Cardiac muscle cell (in vitro differentiated cells and primary cell): ENCODE measurements around the gene NRAP. TPM values are rescaled to one million over a fixed set of nuclear protein-coding genes. Genes with fewer than 3 reads are reported as not detected.

Experiments used
- DNase-seq, 2 donors: peaks; one replicate each; pipeline versions ENCODE4 v3.0.0 to v3.0.0-alpha.2; 2010 to 2017; ENCODE audit warnings: low read depth in 1 of 2, low spot score in 1 of 2
- H3K27ac ChIP-seq: fragments of 200-600 bp; sonication (generic); 2 replicates; pipeline ENCODE4 v1.5.1; 2016
- H3K27me3 ChIP-seq: fragments of 200-600 bp; sonication (generic); 2 replicates; pipeline ENCODE4 v1.6.0; 2016; ENCODE audit warnings: control low read depth
- H3K36me3 ChIP-seq: fragments of 200-600 bp; sonication (generic); 2 replicates; pipeline ENCODE4 v1.5.1; 2016; ENCODE audit warnings: control low read depth
- H3K4me1 ChIP-seq: fragments of 200-600 bp; sonication (generic); 2 replicates; pipeline ENCODE4 v1.8.1; 2017; ENCODE audit warnings: low read depth, mild to moderate bottlenecking, mixed run types
- H3K4me3 ChIP-seq: fragments of 200-600 bp; sonication (generic); 2 replicates; pipeline ENCODE4 v1.5.1; 2016; ENCODE audit warnings: mild to moderate bottlenecking
- H3K9me3 ChIP-seq: fragments of 200-600 bp; sonication (generic); 2 replicates; pipeline ENCODE4 v1.5.1; 2017; ENCODE audit warnings: low read depth, mild to moderate bottlenecking, control low read depth
- polyA plus RNA-seq: library from polyadenylated mRNA; unstranded; fragments of >200 nt; fragmentation: Nextera tagmentation; extraction: Ambion mirVana; gene quantifications from 2 replicates; pipeline ENCODE4 v1.2.1, GENCODE V29; 2016
- total RNA-seq: library from RNA; depleted of rRNA; stranded (reverse); fragments of >200 nt; gene quantifications from 2 replicates; pipeline ENCODE4 v1.2.3, GENCODE V29; 2016
- TF ChIP-seq, protein P1 (sequence below): IDR thresholded peaks from 2 replicates; pipeline ENCODE4 v1.5.1; 2012; ENCODE audit warnings: low read depth, mild to moderate bottlenecking, low read length

Gene NRAP, protein sequence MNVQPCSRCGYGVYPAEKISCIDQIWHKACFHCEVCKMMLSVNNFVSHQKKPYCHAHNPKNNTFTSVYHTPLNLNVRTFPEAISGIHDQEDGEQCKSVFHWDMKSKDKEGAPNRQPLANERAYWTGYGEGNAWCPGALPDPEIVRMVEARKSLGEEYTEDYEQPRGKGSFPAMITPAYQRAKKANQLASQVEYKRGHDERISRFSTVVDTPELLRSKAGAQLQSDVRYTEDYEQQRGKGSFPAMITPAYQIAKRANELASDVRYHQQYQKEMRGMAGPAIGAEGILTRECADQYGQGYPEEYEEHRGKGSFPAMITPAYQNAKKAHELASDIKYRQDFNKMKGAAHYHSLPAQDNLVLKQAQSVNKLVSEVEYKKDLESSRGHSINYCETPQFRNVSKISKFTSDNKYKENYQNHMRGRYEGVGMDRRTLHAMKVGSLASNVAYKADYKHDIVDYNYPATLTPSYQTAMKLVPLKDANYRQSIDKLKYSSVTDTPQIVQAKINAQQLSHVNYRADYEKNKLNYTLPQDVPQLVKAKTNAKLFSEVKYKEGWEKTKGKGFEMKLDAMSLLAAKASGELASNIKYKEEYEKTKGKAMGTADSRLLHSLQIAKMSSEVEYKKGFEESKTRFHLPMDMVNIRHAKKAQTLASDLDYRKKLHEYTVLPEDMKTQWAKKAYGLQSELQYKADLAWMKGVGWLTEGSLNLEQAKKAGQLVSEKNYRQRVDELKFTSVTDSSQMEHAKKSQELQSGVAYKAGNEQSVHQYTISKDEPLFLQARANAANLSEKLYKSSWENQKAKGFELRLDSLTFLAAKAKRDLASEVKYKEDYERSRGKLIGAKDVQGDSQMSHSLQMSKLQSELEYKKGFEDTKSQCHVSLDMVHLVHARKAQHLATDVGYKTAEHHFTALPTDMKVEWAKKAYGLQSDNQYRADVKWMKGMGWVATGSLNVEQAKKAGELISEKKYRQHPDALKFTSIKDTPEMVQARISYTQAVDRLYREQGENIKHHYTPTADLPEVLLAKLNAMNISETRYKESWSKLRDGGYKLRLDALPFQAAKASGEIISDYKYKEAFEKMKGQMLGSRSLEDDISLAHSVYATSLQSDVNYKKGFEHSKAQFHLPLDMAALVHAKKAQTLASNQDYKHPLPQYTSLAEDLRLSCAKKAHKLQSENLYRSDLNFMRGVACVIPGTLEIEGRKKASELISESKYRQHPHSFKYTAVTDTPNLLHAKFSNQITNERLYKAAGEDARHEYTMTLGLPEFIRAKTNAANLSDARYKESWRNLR (N-terminal part only)
- total RNA-seq: 0.12 TPM in 1 of 2 replicates, not detected in the other
- 0.11 TPM in 1 of 2 replicates, not detected in the other for polyA plus RNA-seq

DNA sequence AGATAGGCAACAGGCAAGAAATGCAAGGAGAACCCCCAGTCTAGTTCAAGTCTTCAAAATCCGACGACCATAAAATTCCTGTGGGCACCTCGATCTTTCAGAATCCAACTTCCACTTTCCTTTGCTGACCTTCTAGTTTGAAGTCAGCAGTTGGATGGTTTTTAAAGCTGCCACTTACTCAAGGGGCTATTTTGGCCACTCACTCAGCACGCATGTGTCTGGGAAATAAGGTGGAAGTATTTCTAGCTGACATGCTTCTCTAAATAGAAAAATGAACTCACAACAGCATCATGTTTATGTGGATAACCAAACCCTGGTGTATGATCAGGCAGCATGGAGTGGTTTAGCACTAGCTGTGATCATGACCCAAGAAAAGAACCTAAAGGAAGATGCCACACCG, at the start of gene NRAP:
TSS of gene NRAP (minus strand) at position 134 of the 400 bp plus-strand sequence. CDS start 159 bp downstream, outside the sequence.
- Histone ChIP-seq H3K27me3 (no peaks in the 10 kb centered on the region), H3K4me3 (no peak within 1 kb of the TSS), H3K36me3 (no peaks in the 10 kb centered on the region), H3K27ac (no peak within 1 kb of the TSS), H3K4me1 (peaks cover 4% of the 10 kb centered on the region), H3K9me3 (no peaks in the 10 kb centered on the region)
- TF ChIP-seq, protein P1, sequence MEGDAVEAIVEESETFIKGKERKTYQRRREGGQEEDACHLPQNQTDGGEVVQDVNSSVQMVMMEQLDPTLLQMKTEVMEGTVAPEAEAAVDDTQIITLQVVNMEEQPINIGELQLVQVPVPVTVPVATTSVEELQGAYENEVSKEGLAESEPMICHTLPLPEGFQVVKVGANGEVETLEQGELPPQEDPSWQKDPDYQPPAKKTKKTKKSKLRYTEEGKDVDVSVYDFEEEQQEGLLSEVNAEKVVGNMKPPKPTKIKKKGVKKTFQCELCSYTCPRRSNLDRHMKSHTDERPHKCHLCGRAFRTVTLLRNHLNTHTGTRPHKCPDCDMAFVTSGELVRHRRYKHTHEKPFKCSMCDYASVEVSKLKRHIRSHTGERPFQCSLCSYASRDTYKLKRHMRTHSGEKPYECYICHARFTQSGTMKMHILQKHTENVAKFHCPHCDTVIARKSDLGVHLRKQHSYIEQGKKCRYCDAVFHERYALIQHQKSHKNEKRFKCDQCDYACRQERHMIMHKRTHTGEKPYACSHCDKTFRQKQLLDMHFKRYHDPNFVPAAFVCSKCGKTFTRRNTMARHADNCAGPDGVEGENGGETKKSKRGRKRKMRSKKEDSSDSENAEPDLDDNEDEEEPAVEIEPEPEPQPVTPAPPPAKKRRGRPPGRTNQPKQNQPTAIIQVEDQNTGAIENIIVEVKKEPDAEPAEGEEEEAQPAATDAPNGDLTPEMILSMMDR: no peak
- DNase-seq: no peak

DNA sequence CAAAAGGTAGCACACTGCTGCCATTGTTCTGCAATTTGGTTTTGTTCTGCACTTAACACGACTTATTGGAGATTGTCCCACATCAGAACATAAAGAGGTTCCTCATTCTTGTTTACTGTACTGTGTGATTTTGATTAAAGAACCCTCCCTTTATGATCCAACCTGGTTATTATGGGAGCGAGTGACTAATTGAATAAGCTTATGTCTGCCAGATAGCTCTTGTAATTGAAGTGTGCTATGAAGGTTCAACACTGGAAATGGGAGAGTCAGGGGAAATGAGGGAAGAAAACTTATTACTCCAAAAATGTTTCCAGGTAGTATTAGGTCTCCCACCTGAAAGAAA, 49.8 kb upstream of the NRAP start:
- Histone ChIP-seq H3K4me3 (no peak overlapping the region), H3K9me3 (no peaks in the 10 kb centered on the region), H3K36me3 (no peaks in the 10 kb centered on the region), H3K4me1 (no peaks in the 10 kb centered on the region), H3K27ac (no peak overlapping the region), H3K27me3 (no peaks in the 10 kb centered on the region)
- TF ChIP-seq, protein P1: no peak
- no peak for DNase-seq

DNA sequence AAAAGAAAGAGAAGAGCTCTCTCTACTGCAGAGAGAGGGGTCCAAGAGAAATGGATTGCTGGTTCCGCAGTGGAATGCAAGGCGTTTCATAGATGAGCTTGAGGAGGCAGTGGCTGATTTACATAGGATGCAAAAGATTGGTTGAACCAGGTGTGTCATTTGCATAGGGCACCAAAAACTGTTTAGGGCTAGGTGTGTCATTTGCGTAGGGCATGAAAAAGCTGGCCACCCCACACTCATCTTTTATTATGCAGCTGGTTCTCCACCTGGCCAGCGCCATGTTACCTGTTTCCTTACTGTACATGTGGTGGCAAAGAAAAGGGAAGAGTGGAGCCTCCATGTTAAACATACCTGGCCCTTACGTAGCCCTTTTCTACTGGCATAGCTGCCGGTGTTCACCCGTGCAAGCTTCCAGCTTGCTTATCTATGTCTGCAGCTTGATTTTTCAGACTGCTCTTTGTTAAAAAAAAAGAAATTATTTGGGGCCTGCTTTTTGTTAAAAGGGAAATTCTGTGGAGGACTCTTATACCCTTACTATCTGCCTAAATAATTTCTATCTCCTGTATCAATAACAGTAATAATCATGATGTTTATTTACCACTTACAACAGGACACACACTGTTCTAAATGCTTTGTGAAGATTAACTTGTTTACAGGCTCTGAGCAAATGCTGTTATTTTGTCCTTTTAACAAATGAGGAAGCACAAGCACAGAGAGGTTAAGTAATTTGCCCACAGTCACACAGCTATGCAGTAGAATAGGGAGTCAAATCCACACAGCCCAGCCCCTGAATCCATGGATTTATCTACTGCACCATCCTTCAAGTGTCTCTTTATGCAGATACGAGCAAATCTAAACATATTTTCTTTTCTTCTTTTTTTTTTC, 49.2 kb upstream of the NRAP start:
- Histone ChIP-seq H3K27me3 (no peaks in the 10 kb centered on the region), H3K36me3 (no peaks in the 10 kb centered on the region), H3K9me3 (no peaks in the 10 kb centered on the region), H3K27ac (no peak overlapping the region), H3K4me1 (no peaks in the 10 kb centered on the region), H3K4me3 (no peak overlapping the region)
- DNase-seq: no peak
- TF ChIP-seq, protein P1: no peak

DNA sequence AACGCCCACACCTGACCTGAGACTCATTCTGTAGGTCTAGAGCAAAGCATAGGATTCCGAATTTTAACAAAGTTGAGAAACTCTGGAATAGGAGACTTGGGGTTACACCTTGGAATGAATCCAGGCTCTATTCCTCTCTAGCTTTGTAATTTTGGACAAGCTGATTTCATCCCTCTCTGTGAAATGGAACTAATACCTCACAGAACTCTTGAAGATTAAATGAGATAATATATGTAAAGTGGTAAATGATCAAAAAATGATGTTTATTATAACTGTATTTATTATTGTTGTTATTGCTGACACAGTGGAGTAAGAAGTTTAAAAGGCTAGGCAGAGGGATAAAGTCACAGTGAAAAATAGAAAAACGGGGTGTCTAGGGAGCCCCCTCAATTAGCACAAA, 48.2 kb upstream of the NRAP start:
- no peak overlapping the region for H3K4me3 ChIP-seq
- TF ChIP-seq, protein P1: no peak

More for the DNA sequence above, 48.2 kb upstream of the NRAP start:
- H3K4me1 ChIP-seq: no peaks in the 10 kb centered on the region
- no peaks in the 10 kb centered on the region for H3K36me3 ChIP-seq
- H3K9me3 ChIP-seq: no peaks in the 10 kb centered on the region
- no peak overlapping the region for H3K27ac ChIP-seq
- no peaks in the 10 kb centered on the region for H3K27me3 ChIP-seq
- DNase-seq: no peak
